Endothelial cell of umbilical vein (primary cell): ENCODE results near the gene NR6A1.

Source experiments
- POLR2AphosphoS5 ChIP-seq: IDR thresholded peaks from 2 replicates; pipeline ENCODE4 v1.6.1; 2012; ENCODE audit warnings: low read depth, mild to moderate bottlenecking, control low read depth, low read length, moderate library complexity; ENCODE audit not compliant: insufficient read depth
- TF ChIP-seq, protein P1 (sequence below), 2 donors: IDR thresholded peaks; 1 replicate in 1 of 2; 2 replicates in 1 of 2; pipeline ENCODE4 v1.5.1; 2011; ENCODE audit warnings: low read length in 2 of 2, mild to moderate bottlenecking in 2 of 2, moderate library complexity in 2 of 2, control low read depth in 1 of 2, inconsistent platforms in 1 of 2, low read depth in 1 of 2; ENCODE audit not compliant: insufficient read depth in 1 of 2; ENCODE audit errors: extremely low read depth in 1 of 2

DNA sequence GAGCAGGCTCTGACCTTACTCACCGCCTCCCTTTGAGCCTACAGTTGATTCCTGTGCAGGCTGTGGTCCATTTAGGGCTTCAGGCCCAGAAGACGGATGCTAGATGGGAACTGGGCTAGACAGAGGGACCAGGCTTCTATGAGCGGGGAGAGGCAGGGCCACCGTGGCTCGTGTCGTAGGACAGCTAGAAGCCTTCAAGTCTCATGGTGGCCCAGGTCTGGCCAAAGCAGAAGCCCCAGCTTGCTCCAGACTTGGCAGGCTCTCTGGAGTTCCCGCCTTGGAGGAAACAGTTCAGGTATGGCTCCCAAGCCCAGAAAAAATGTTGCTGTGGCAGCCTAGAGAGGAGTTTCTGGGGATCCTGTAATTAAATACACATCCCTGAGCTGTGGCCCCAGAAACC lies 253.0 kb downstream of the NR6A1 start:
- TF ChIP-seq, protein P1, sequence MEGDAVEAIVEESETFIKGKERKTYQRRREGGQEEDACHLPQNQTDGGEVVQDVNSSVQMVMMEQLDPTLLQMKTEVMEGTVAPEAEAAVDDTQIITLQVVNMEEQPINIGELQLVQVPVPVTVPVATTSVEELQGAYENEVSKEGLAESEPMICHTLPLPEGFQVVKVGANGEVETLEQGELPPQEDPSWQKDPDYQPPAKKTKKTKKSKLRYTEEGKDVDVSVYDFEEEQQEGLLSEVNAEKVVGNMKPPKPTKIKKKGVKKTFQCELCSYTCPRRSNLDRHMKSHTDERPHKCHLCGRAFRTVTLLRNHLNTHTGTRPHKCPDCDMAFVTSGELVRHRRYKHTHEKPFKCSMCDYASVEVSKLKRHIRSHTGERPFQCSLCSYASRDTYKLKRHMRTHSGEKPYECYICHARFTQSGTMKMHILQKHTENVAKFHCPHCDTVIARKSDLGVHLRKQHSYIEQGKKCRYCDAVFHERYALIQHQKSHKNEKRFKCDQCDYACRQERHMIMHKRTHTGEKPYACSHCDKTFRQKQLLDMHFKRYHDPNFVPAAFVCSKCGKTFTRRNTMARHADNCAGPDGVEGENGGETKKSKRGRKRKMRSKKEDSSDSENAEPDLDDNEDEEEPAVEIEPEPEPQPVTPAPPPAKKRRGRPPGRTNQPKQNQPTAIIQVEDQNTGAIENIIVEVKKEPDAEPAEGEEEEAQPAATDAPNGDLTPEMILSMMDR (IDR thresholded peaks at IDR 0.05; ENCODE audit: extremely low read depth in 1 of 2, insufficient read depth in 1 of 2, low read depth in 1 of 2, low read length in 2 of 2) = no peak
- TF ChIP-seq POLR2AphosphoS5 = no peak
